SH-SY5Y (cell line): ENCODE data around the gene CSHL1.

Experiments used
- GATA2 ChIP-seq: IDR thresholded peaks from 2 replicates; pipeline ENCODE4 v1.6.1; 2011; ENCODE audit warnings: mild to moderate bottlenecking, low read depth, low read length
- GATA3 ChIP-seq: IDR thresholded peaks from 2 replicates; pipeline ENCODE4 v1.6.1; 2011; ENCODE audit warnings: low read depth, mild to moderate bottlenecking, low read length, moderate library complexity

GRCh38 chr17:63960430-63960829 is 49.4 kb upstream of the CSHL1 start:
- TF ChIP-seq GATA2 (no peak), GATA3 (no peak)
